ENCODE results near the gene CORO2B. TPM values are rescaled to one million over a fixed set of nuclear protein-coding genes. Genes with fewer than 3 reads are reported as not detected.

The CORO2B gene
- total RNA-seq, 2 experiments from 2014 or later, result 0.07 to 0.19 TPM

GRCh38 chr15:68684476-68684875, 105.7 kb downstream of the CORO2B start:
- no peak overlapping the region for H3K27ac Mint-ChIP-seq
- intact Hi-C loops (cut with micrococcal nuclease), result no loop called here
- H3K9me3 Mint-ChIP-seq, result no peaks in the 10 kb centered on the region
- H3K27me3 Mint-ChIP-seq, result peaks cover 2% of the 10 kb centered on the region
- DNase-seq, result no peak
- H3K36me3 Mint-ChIP-seq, result no peaks in the 10 kb centered on the region
- POLR2A ChIA-PET, result interaction anchor here (0.6 kb wide), 1 partner anchor 1834 kb away, joined by 3 read pairs; no protein-coding TSS in a partner anchor
- CTCF ChIA-PET, result interaction anchor here (0.8 to 1.4 kb wide), 2 partner anchors 9 to 11 kb away, joined by 3 to 4 read pairs; no protein-coding TSS in a partner anchor
- no peaks in the 10 kb centered on the region for H3K4me1 Mint-ChIP-seq (ENCODE audit: low read depth)
- no peak overlapping the region for H3K4me3 Mint-ChIP-seq

GRCh38 chr15:68687136-68687735, 108.4 kb downstream of the CORO2B start:
- POLR2A ChIA-PET, result no interaction called here
- CTCF ChIA-PET, result interaction anchor here (2.5 kb wide), 1 partner anchor 14 kb away, joined by 11 read pairs; no protein-coding TSS in a partner anchor
- Mint-ChIP-seq H3K27ac (no peak overlapping the region), H3K36me3 (no peaks in the 10 kb centered on the region), H3K9me3 (no peaks in the 10 kb centered on the region), H3K4me1 (ENCODE audit: low read depth) (no peaks in the 10 kb centered on the region), H3K4me3 (no peak overlapping the region), H3K27me3 (peaks cover 2% of the 10 kb centered on the region)
- no peak for DNase-seq
- intact Hi-C loops (cut with micrococcal nuclease), result no loop called here

DNA sequence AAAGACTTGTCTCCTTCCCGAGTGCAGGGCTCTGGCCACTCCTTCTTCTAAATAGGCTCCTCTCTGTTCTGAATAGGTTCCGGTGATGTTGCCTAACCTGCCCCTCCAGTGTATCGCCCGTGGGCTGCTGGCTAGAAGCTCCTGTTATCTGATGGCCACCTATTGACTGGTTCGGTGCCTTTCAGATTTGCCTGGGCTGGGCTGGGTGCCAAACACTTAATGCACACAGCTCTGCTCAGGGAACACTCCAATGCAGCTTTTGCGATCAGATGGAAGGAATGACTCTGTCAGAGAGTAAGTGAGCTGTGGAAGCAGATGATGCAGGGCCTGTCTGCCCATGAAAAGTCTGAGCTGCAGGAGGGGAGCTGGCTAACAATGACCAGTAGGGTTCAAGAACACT, 112.9 kb downstream of the CORO2B start:
- intact Hi-C loops (cut with micrococcal nuclease), result no loop called here
- no peaks in the 10 kb centered on the region for H3K36me3 Mint-ChIP-seq
- POLR2A ChIA-PET, result no interaction called here
- H3K27me3 Mint-ChIP-seq, result peaks cover 2% of the 10 kb centered on the region
- DNase-seq, result no peak
- peaks cover 10% of the 10 kb centered on the region for H3K4me1 Mint-ChIP-seq (ENCODE audit: low read depth)
- no peaks in the 10 kb centered on the region for H3K9me3 Mint-ChIP-seq
- H3K4me3 Mint-ChIP-seq, result no peak overlapping the region
- CTCF ChIA-PET, result interaction anchor here (0.7 to 0.8 kb wide), 2 partner anchors 17 to 151 kb away, joined by 3 to 6 read pairs; no protein-coding TSS in a partner anchor
- H3K27ac Mint-ChIP-seq, result no peak overlapping the region

DNA sequence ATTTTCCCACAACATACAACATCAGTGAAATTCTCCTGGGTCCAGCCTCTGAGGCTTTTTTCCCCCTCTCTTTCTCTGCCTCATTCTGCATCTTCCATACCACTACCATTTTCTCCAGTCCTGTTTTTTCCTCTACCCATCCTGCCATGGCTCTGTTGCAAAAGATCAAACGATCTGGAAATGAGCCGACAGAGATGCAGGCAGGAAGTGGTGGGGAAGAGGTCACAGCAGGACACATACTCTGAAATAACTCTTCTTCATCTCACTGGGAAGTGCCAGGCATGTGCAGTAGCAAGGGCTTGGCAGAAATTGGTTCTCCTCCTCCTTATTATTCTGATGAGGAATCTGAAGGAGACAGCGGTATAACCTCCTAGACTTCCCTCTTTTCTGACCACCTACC, 114.3 kb downstream of the CORO2B start:
- no peaks in the 10 kb centered on the region for H3K9me3 Mint-ChIP-seq
- intact Hi-C loops (cut with micrococcal nuclease), result no loop called here
- CTCF ChIA-PET, result interaction anchor here (1.5 kb wide), 1 partner anchor 20 kb away, joined by 4 read pairs; no protein-coding TSS in a partner anchor

DNA sequence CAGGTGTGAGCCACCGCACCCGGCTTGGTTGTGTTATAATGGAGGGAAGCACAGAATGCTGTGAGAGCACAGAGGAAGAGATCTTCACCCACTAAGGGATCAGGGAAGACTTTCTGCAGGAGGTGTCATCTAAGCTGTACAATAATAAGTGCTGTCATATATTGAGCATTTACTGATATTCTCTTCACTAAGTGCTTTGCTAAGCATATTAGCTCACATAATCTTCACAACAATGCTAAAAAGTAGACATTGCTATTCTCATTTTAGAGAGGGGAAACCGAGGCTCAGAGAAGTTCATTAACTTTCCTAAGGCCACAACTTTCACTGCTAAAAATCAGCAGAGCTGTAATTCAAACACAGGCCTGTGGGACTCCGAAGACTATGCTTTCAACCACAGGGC, 115.3 kb downstream of the CORO2B start:
- Mint-ChIP-seq H3K27me3 (no peaks in the 10 kb centered on the region), H3K4me3 (no peak overlapping the region), H3K9me3 (no peaks in the 10 kb centered on the region), H3K27ac (no peak overlapping the region), H3K4me1 (ENCODE audit: low read depth) (peaks cover 10% of the 10 kb centered on the region), H3K36me3 (no peaks in the 10 kb centered on the region)
- intact Hi-C loops (cut with micrococcal nuclease), result no loop called here
- POLR2A ChIA-PET, result no interaction called here
- no peak for DNase-seq
- CTCF ChIA-PET, result interaction anchor here (1.5 kb wide), 1 partner anchor 21 kb away, joined by 4 read pairs; no protein-coding TSS in a partner anchor

More for the DNA sequence above, 114.3 kb downstream of the CORO2B start:
- DNase-seq, result no peak
- no peak overlapping the region for H3K27ac Mint-ChIP-seq
- H3K4me3 Mint-ChIP-seq, result no peak overlapping the region
- POLR2A ChIA-PET, result no interaction called here
- no peaks in the 10 kb centered on the region for H3K27me3 Mint-ChIP-seq
- H3K36me3 Mint-ChIP-seq, result no peaks in the 10 kb centered on the region
- peaks cover 10% of the 10 kb centered on the region for H3K4me1 Mint-ChIP-seq (ENCODE audit: low read depth)

DNA sequence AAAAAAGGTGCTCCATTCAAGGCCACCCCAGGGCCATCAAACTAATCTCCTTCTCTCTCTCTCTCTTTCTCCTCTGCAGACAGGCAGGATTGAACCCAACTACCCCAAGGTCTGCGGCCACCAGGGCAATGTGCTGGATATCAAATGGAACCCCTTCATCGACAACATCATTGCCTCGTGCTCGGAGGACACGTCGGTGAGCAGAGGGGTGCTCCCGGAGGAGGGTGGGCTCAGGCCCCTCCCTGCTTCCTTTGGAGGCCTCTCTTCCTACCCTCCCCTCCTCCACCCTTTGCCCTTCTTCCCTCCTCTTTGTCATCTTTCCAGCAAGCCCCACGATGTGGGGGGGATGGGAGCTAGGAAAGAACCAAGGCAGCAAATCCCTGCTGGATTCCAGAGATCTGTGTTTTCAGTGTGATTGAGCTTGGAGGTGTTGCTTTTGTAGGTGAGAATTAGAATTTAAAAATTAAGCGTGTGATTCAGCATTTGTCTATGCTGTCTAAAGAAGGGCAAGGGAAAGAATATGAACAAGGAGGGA, 116.3 kb downstream of the CORO2B start:
- POLR2A ChIA-PET, result no interaction called here
- no peaks in the 10 kb centered on the region for H3K9me3 Mint-ChIP-seq
- DNase-seq, result no peak
- H3K27ac Mint-ChIP-seq, result no peak overlapping the region
- H3K4me3 Mint-ChIP-seq, result no peak overlapping the region
- H3K4me1 Mint-ChIP-seq (ENCODE audit: low read depth), result peaks cover 10% of the 10 kb centered on the region
- CTCF ChIA-PET, result interaction anchor here (1.0 kb wide), 1 partner anchor 43 kb away, joined by 3 read pairs; no protein-coding TSS in a partner anchor
- H3K36me3 Mint-ChIP-seq, result no peaks in the 10 kb centered on the region
- no peaks in the 10 kb centered on the region for H3K27me3 Mint-ChIP-seq
- intact Hi-C loops (cut with micrococcal nuclease), result no loop called here

- intact Hi-C loops (cut with micrococcal nuclease), result no loop called here
Measured at GRCh38 chr15:68696414-68697363, 117.9 kb downstream of the CORO2B start.

GRCh38 chr15:68697711-68698690, 119.2 kb downstream of the CORO2B start:
- H3K36me3 Mint-ChIP-seq, result no peaks in the 10 kb centered on the region
- ChIA-PET POLR2A (interaction anchor here (0.6 kb wide), 1 partner anchor 11 kb away, joined by 3 read pairs; no protein-coding TSS in a partner anchor), CTCF (interaction anchor here (1.2 to 1.3 kb wide), 2 partner anchors 24 to 148 kb away, joined by 3 to 6 read pairs; no protein-coding TSS in a partner anchor)
- no peak for DNase-seq
- intact Hi-C loops (cut with micrococcal nuclease), result no loop called here
- no peaks in the 10 kb centered on the region for H3K27me3 Mint-ChIP-seq
- H3K4me3 Mint-ChIP-seq, result no peak overlapping the region
- no peaks in the 10 kb centered on the region for H3K9me3 Mint-ChIP-seq
- H3K4me1 Mint-ChIP-seq (ENCODE audit: low read depth), result peaks cover 6% of the 10 kb centered on the region
- no peak overlapping the region for H3K27ac Mint-ChIP-seq

More at GRCh38 chr15:68696414-68697363, 117.9 kb downstream of the CORO2B start:
- Mint-ChIP-seq H3K27ac (no peak overlapping the region), H3K27me3 (no peaks in the 10 kb centered on the region), H3K9me3 (no peaks in the 10 kb centered on the region), H3K4me1 (ENCODE audit: low read depth) (peaks cover 10% of the 10 kb centered on the region), H3K36me3 (no peaks in the 10 kb centered on the region), H3K4me3 (no peak overlapping the region)
- ChIA-PET POLR2A (no interaction called here), CTCF (interaction anchor here (1.0 to 1.3 kb wide), 2 partner anchors 45 to 147 kb away, joined by 3 read pairs; no protein-coding TSS in a partner anchor)
- no peak for DNase-seq

DNA sequence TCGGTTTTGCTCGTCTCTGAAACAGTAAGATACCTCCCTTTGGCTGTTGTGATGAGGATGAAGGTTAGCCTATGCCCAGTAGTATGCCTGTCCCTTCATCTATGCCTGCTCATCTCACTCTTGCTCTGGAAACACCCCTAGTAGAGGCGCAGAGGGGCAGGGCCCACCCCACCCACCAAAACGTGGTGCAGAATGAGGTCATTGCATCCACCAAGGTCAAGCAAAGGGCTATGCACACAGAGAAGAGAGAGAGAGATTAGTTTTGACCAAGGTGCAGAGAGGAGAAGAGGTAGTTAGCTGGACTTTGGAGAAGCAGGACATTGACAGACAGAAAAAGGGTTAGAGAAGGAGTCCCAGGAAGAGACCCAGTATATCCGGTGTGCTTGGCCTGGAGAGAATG, 119.9 kb downstream of the CORO2B start:
- no peak overlapping the region for H3K27ac Mint-ChIP-seq
- ChIA-PET CTCF (interaction anchor here (1.2 kb wide), 1 partner anchor 25 kb away, joined by 6 read pairs; no protein-coding TSS in a partner anchor), POLR2A (interaction anchor here (0.6 kb wide), 1 partner anchor 10 kb away, joined by 3 read pairs; no protein-coding TSS in a partner anchor)
- H3K4me3 Mint-ChIP-seq, result no peak overlapping the region
- no peaks in the 10 kb centered on the region for H3K36me3 Mint-ChIP-seq
- no peaks in the 10 kb centered on the region for H3K4me1 Mint-ChIP-seq (ENCODE audit: low read depth)
- intact Hi-C loops (cut with micrococcal nuclease), result no loop called here
- H3K27me3 Mint-ChIP-seq, result peaks cover 4% of the 10 kb centered on the region
- no peak for DNase-seq
- no peaks in the 10 kb centered on the region for H3K9me3 Mint-ChIP-seq

- H3K27ac Mint-ChIP-seq, result no peak overlapping the region
- intact Hi-C loops (cut with micrococcal nuclease), result no loop called here
- H3K36me3 Mint-ChIP-seq, result no peaks in the 10 kb centered on the region
- no peaks in the 10 kb centered on the region for H3K9me3 Mint-ChIP-seq
- H3K27me3 Mint-ChIP-seq, result peaks cover 4% of the 10 kb centered on the region
- CTCF ChIA-PET, result interaction anchor here (1.3 kb wide), 1 partner anchor 149 kb away, joined by 3 read pairs; no protein-coding TSS in a partner anchor
- no peak for DNase-seq
- H3K4me1 Mint-ChIP-seq (ENCODE audit: low read depth), result no peaks in the 10 kb centered on the region
- POLR2A ChIA-PET, result no interaction called here
- no peak overlapping the region for H3K4me3 Mint-ChIP-seq
Measured at GRCh38 chr15:68699124-68699880, 120.5 kb downstream of the CORO2B start.

All from activated CD4-positive, alpha-beta memory T cell treated with anti-CD3 and anti-CD28 coated beads for 36 hours (primary cell).